ENCODE measurements around the gene LLCFC1. TPM values are rescaled to one million over a fixed set of nuclear protein-coding genes. Genes with fewer than 3 reads are reported as not detected.
A peak's percentile ranks its signal among the peaks of the same experiment; 100 is the strongest.

Gene LLCFC1
- total and polyA plus RNA-seq, 2 experiments from 2014 or later = not detected

DNA sequence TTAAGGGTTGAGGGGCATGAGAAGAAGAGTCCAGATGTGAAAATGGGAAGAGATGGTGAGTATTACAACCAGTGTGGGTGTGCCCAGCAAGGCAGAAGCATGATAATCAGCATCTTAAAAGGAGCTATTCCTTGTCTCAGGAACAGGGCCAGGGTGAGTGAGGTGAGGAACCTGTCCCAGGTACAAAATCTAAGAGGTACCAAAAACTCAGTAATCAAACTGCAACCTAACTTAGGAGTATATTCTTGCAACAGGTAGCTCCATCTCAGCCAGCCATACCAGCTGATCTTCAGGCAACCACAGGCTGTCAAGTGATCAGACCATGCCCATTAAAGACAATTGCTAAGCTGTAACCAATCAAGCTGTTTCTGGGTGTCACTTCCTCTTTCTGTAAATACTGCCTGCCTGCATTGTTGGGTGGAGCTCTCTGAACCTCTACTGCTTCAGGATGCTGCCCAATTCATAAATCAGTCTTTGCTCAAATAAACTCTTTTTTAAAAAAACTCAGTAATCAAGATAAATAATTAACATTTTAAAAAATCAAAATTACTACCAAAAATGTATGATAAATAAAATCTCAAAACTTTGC, 15.5 kb downstream of the LLCFC1 start (continued):
- TF ChIP-seq, protein P1, sequence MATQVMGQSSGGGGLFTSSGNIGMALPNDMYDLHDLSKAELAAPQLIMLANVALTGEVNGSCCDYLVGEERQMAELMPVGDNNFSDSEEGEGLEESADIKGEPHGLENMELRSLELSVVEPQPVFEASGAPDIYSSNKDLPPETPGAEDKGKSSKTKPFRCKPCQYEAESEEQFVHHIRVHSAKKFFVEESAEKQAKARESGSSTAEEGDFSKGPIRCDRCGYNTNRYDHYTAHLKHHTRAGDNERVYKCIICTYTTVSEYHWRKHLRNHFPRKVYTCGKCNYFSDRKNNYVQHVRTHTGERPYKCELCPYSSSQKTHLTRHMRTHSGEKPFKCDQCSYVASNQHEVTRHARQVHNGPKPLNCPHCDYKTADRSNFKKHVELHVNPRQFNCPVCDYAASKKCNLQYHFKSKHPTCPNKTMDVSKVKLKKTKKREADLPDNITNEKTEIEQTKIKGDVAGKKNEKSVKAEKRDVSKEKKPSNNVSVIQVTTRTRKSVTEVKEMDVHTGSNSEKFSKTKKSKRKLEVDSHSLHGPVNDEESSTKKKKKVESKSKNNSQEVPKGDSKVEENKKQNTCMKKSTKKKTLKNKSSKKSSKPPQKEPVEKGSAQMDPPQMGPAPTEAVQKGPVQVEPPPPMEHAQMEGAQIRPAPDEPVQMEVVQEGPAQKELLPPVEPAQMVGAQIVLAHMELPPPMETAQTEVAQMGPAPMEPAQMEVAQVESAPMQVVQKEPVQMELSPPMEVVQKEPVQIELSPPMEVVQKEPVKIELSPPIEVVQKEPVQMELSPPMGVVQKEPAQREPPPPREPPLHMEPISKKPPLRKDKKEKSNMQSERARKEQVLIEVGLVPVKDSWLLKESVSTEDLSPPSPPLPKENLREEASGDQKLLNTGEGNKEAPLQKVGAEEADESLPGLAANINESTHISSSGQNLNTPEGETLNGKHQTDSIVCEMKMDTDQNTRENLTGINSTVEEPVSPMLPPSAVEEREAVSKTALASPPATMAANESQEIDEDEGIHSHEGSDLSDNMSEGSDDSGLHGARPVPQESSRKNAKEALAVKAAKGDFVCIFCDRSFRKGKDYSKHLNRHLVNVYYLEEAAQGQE (IDR thresholded peaks at IDR 0.05; ENCODE audit: unreplicated experiment) = no peak
- TF ChIP-seq ZNF114 (CRISPR knock-in tag; IDR thresholded peaks at IDR 0.05) (no peak), EZH2 (IDR thresholded peaks at IDR 0.05; ENCODE audit: low read depth, unreplicated experiment) (no peak)

DNA sequence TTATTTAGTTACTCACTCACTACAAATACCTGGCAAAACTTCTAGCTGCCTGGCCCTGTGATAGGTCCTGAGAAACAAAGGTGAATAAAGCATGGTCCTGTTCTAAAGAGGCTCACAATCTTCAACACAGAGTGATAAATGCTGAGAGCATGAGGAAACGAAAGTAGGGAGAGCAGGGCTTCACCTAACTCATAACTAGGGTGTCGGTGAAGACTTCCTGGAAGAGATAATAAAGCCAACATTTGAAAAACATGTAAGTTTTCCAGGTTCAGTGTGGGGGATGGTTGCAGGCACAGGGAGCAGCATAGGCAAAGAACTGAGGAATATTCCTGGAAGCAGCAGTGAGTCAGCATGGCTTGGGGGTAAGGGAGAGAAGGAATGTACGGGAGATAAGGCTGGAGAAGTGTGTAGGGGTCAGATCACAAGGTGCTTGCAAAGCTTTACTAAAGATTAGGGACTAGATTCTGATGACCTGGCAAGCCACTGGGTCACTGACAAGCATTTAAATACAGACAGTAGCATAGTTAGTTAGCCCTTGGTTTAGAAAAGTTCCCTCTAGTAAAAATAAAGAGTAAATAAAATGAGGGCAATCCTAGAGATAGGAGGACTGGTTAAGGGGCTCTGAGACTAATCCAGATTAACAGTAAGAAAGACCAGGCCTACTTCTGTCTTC, 17.8 kb downstream of the LLCFC1 start:
- Histone ChIP-seq H3K9me2 (ENCODE audit: insufficient read depth) (peaks cover 21% of the 10 kb centered on the region), H3F3A (replicated peaks; ENCODE audit: low read depth) (no peaks in the 10 kb centered on the region), H3K4me3 (no peak overlapping the region), H3K27ac (ENCODE audit: low read depth) (no peak overlapping the region), H3K4me1 (ENCODE audit: insufficient read depth) (peaks cover 29% of the 10 kb centered on the region), H3K4me2 (peak overlapping the region; percentile 61; the same call in 1 of the 2 replicates), H3K27me3 (ENCODE audit: insufficient read depth) (no peaks in the 10 kb centered on the region), H3K36me3 (ENCODE audit: insufficient read depth) (no peaks in the 10 kb centered on the region; the same call in 1 of the 2 replicates), H2AFZ (peak overlapping the region; percentile 68), H4K20me1 (replicated peaks; ENCODE audit: insufficient read depth) (no peaks in the 10 kb centered on the region), H3K79me2 (replicated peaks; ENCODE audit: insufficient read depth) (no peaks in the 10 kb centered on the region)
- H3K27ac Mint-ChIP-seq = peak overlapping the region; percentile 20
- H3K4me1 Mint-ChIP-seq = peaks cover 28% of the 10 kb centered on the region
- H3K27me3 Mint-ChIP-seq (ENCODE audit: insufficient read depth, low read depth, poor library complexity) = peaks cover 8% of the 10 kb centered on the region
- ATAC-seq (no peak), DNase-seq (ENCODE audit: low spot score) (no peak)
- peaks cover 33% of the 10 kb centered on the region for H3K36me3 Mint-ChIP-seq (ENCODE audit: low read depth)
- no peak overlapping the region for H3K4me3 Mint-ChIP-seq
- H3K9me3 Mint-ChIP-seq = peaks cover 27% of the 10 kb centered on the region
- TF ChIP-seq ZNF114 (CRISPR knock-in tag; IDR thresholded peaks at IDR 0.05) (no peak), EZH2 (IDR thresholded peaks at IDR 0.05; ENCODE audit: low read depth, unreplicated experiment) (no peak), STAT1 (IDR thresholded peaks at IDR 0.05; ENCODE audit: unreplicated experiment) (no peak), NANOG (IDR thresholded peaks at IDR 0.05; ENCODE audit: borderline replicate concordance) (no peak), POLR2AphosphoS5 (IDR thresholded peaks at IDR 0.05; ENCODE audit: low read depth) (no peak), EZH2phosphoT487 (IDR thresholded peaks at IDR 0.05; ENCODE audit: unreplicated experiment) (no peak), CREB1 (CRISPR knock-in tag; IDR thresholded peaks at IDR 0.05; ENCODE audit: low read depth) (no peak), ZNF462 (CRISPR knock-in tag; IDR thresholded peaks at IDR 0.05) (no peak)
- TF ChIP-seq, protein P2, sequence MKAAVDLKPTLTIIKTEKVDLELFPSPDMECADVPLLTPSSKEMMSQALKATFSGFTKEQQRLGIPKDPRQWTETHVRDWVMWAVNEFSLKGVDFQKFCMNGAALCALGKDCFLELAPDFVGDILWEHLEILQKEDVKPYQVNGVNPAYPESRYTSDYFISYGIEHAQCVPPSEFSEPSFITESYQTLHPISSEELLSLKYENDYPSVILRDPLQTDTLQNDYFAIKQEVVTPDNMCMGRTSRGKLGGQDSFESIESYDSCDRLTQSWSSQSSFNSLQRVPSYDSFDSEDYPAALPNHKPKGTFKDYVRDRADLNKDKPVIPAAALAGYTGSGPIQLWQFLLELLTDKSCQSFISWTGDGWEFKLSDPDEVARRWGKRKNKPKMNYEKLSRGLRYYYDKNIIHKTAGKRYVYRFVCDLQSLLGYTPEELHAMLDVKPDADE (IDR thresholded peaks at IDR 0.05) = no peak

Data from GM23338 (cell line).